ENCODE data around the gene PPIH. TPM values are rescaled to one million over a fixed set of nuclear protein-coding genes. Genes with fewer than 3 reads are reported as not detected.
"Not testable (repeated sequence)": the region's sequence is repeated elsewhere in the genome, so short reads cannot be mapped to it uniquely, and the experiment has no call there.

Gene PPIH
- polyA plus RNA-seq, 6 donors from 2014 or later, result 54.1 to 86.8 (median 72.1) TPM

- H3K27ac Mint-ChIP-seq; H3K4me3 Mint-ChIP-seq; H3K27me3 Mint-ChIP-seq; ATAC-seq (ENCODE audit: low read depth in 2 of 2); H3K9me3 Mint-ChIP-seq; DNase-seq; H3K4me1 Mint-ChIP-seq: not testable (repeated sequence)
- H3K36me3 Mint-ChIP-seq, result peaks cover 3 to 13% of the 10 kb centered on the region in 2 donors
Observed at GRCh38 chr1:42722403-42722802, 64.2 kb downstream of the PPIH start.

- no peak overlapping the region for H3K4me3 Mint-ChIP-seq
- H3K36me3 Mint-ChIP-seq, result peaks cover 0 to 3% of the 10 kb centered on the region in 2 donors
- H3K27me3 Mint-ChIP-seq, result no peaks in the 10 kb centered on the region
- DNase-seq (no peak), ATAC-seq (ENCODE audit: low read depth in 2 of 2) (no peak)
- no peaks in the 10 kb centered on the region for H3K9me3 Mint-ChIP-seq
- H3K27ac Mint-ChIP-seq, result no peak overlapping the region
- peaks cover 0 to under 1% (median 0%) of the 10 kb centered on the region in 3 donors for H3K4me1 Mint-ChIP-seq
Observed at GRCh38 chr1:42723511-42723910, 65.3 kb downstream of the PPIH start.

GRCh38 chr1:42725820-42726219 lies 67.6 kb downstream of the PPIH start:
- H3K9me3 Mint-ChIP-seq; H3K4me1 Mint-ChIP-seq; H3K36me3 Mint-ChIP-seq; H3K4me3 Mint-ChIP-seq; H3K27me3 Mint-ChIP-seq; DNase-seq; ATAC-seq (ENCODE audit: low read depth in 2 of 2): not testable (repeated sequence)
- H3K27ac Mint-ChIP-seq, result peak overlapping the region in 1 of 6 donors; percentile 54

Other genes starting within 250 kb of the PPIH start
- 1 to 10 TPM in 4 of 6 donors, under 1 TPM in 2; 0.33 to 5.7 (median 1.9) TPM for gene ZMYND12, start 202.4 kb upstream of the PPIH start, polyA plus RNA-seq (ENCODE audit: low read depth in 6 of 6)
- gene PPCS, start 201.9 kb upstream of the PPIH start, polyA plus RNA-seq (ENCODE audit: low read depth in 6 of 6), result 100 to 1,000 TPM; 141 to 214 (median 157) TPM
- gene CCDC30, start 195.1 kb upstream of the PPIH start, polyA plus RNA-seq (ENCODE audit: low read depth in 6 of 6), result 1 to 10 TPM in 5 of 6 donors, under 1 TPM in 1; 0.72 to 4.0 (median 1.3) TPM
- gene YBX1, start 24.0 kb downstream of the PPIH start, polyA plus RNA-seq (ENCODE audit: low read depth in 6 of 6), result 100 to 1,000 TPM in 5 of 6 donors, 10 to 100 TPM in 1; 88.9 to 117 (median 110) TPM
- gene CLDN19, start 81.8 kb downstream of the PPIH start, polyA plus RNA-seq (ENCODE audit: low read depth in 6 of 6), result under 1 TPM in 1 of 6 donors, not detected in 5; 0.11 TPM
- 10 to 100 TPM in 1 of 6 donors, 1 to 10 TPM in 5; 6.1 to 13.4 (median 7.0) TPM for gene P3H1, start 108.6 kb downstream of the PPIH start, polyA plus RNA-seq (ENCODE audit: low read depth in 6 of 6)
- gene C1orf50, start 108.8 kb downstream of the PPIH start, polyA plus RNA-seq (ENCODE audit: low read depth in 6 of 6), result 1 to 10 TPM; 2.3 to 6.6 (median 4.3) TPM
- gene TMEM269, start 126.6 kb downstream of the PPIH start, polyA plus RNA-seq (ENCODE audit: low read depth in 6 of 6), result under 1 TPM in 1 of 6 donors, not detected in 5; 0.11 TPM
- gene ERMAP, start 158.7 kb downstream of the PPIH start, polyA plus RNA-seq (ENCODE audit: low read depth in 6 of 6), result 1 to 10 TPM in 5 of 6 donors, not detected in 1; 2.2 to 3.7 (median 2.6) TPM
- gene SVBP, start 159.0 kb downstream of the PPIH start, polyA plus RNA-seq (ENCODE audit: low read depth in 6 of 6), result 10 to 100 TPM; 51.0 to 73.2 (median 65.8) TPM
- gene ZNF691, start 188.2 kb downstream of the PPIH start, polyA plus RNA-seq (ENCODE audit: low read depth in 6 of 6), result 10 to 100 TPM in 2 of 6 donors, 1 to 10 TPM in 3, not detected in 1; 6.2 to 13.4 (median 9.4) TPM